GM10248 (cell line): ENCODE data around the gene CFAP54.

Source experiments
- CTCF ChIA-PET: fragments of 300-600 bp; sonication (Branson Sonifier 250); formaldehyde crosslinking; extraction: SDS; loops from one replicate; lab custom pipeline; 2021; ENCODE audit warnings: antibody characterized with exemption; lab: Yijun Ruan, JAX
- POLR2A ChIA-PET: fragments of 350-650 bp; sonication (Branson Sonifier 250); formaldehyde crosslinking; extraction: SDS; loops from one replicate; lab custom pipeline; 2020; ENCODE audit warnings: antibody characterized with exemption; lab: Yijun Ruan, JAX
- DNase-seq: peaks from one replicate; pipeline ENCODE4 v3.0.0; 2012; ENCODE audit errors: extremely low spot score
- CTCF ChIP-seq: IDR thresholded peaks from 2 replicates; pipeline ENCODE4 v1.5.1; 2012; ENCODE audit warnings: mild to moderate bottlenecking, low read depth; ENCODE audit errors: extremely low read depth, missing control alignments, control extremely low read depth

CFAP54 gene

GRCh38 chr12:96462571-96463280 is 26.7 kb upstream of the CFAP54 start:
- ChIA-PET POLR2A (no interaction called here), CTCF (interaction anchor here (0.9 to 1.1 kb wide), 2 partner anchors 27 to 40 kb away, joined by 3 to 4 read pairs; partner anchors contain the start of gene CFAP54)
- no peak for TF ChIP-seq CTCF
- no peak for DNase-seq

GRCh38 chr12:96465896-96466295 is 23.5 kb upstream of the CFAP54 start:
- no peak for TF ChIP-seq CTCF
- ChIA-PET CTCF (interaction anchor here (1.2 to 2.7 kb wide), 4 partner anchors 9 to 23 kb away, joined by 3 to 7 read pairs (median 6); partner anchors contain the start of gene CFAP54), POLR2A (no interaction called here)
- no peak for DNase-seq

- DNase-seq: no peak
Measured at GRCh38 chr12:96466939-96467751, 22.2 kb upstream of the CFAP54 start.

DNA sequence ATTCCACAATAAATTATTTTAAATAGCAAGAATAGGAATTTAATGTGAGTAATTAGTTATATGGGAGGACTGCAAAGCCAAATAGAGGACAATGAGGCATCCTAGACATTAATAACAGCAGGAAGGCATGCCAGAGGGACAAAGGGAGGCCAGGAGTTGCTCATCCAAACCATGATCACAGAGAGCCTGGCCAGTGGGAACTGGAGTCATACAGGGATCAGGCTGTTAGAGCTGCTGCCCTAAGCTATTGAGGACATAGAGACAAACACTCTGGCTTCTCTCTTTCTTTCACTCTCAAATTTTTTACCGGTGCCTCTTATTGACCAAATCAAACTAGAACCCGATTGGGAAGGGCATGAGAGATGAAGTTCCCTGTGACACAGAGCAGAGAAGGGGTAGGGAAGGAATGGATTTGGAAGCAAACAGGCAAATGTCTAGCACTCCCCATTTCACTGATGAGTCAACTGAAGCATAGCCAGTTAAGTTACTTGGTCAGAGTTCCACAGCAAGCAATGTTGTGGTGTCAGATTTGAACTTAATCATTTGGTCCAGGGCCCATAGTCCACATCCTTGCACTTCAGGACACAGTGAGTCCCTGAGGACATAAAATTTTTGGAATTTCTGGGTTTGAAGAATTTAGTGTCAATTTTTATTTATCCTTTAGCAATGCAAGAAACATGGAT is 17.9 kb upstream of the CFAP54 start:
- CTCF ChIA-PET: interaction anchor here (1.3 to 1.6 kb wide), 2 partner anchors 19 to 46 kb away, joined by 3 read pairs; partner anchors contain the start of gene CFAP54

More at GRCh38 chr12:96466939-96467751, 22.2 kb upstream of the CFAP54 start:
- CTCF ChIA-PET: interaction anchor here (1.2 to 2.7 kb wide), 4 partner anchors 8 to 22 kb away, joined by 3 to 7 read pairs (median 4); partner anchors contain the start of gene CFAP54
- no peak for TF ChIP-seq CTCF
- POLR2A ChIA-PET: no interaction called here

GRCh38 chr12:96472384-96472783 is 17.0 kb upstream of the CFAP54 start:
- CTCF ChIA-PET: interaction anchor here (1.3 kb wide), 1 partner anchor 18 kb away, joined by 3 read pairs; the partner anchor contains the start of gene CFAP54
- no peak for DNase-seq
- TF ChIP-seq CTCF: no peak
- POLR2A ChIA-PET: no interaction called here

More for the DNA sequence above, 17.9 kb upstream of the CFAP54 start:
- TF ChIP-seq CTCF: no peak
- POLR2A ChIA-PET: interaction anchor here (0.7 kb wide), 1 partner anchor 293 kb away, joined by 5 read pairs; no protein-coding TSS in a partner anchor
- DNase-seq: no peak

DNA sequence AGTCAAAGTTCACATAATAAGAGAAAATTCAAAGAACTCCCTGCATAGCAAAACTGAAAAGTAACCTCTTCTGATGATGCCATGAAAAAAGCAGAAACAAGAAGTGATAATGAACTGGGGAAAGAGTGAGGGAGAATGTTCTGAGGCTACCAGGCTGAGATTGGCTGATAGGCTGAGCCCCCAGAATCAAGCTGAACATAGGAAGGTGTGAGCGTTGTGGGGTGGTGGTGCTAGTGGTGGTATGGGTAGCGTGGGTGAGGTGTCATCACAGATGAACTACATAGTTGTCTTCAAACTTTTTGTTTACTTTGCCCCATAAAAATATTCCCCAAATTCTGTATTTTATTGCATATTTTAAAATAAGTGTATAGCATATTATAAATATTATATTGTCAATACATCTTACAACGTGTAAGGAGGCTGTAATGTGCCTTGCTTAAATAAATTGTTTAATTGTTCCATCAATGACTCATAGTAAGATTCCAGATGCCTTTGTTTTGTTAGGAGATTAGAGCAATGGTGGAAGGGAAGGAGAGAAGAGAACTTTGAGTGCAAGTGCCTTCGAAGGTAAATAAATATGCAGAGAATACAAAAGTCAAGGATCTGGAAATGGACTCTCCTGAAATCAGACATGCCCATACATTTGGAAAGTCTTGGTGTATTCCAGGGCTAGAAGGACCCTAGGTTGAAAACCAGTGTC is 15.8 kb upstream of the CFAP54 start:
- ChIA-PET CTCF (no interaction called here), POLR2A (no interaction called here)
- no peak for TF ChIP-seq CTCF
- no peak for DNase-seq
